Measurements from ENCODE around the gene B3GLCT.

Gene B3GLCT

DNA sequence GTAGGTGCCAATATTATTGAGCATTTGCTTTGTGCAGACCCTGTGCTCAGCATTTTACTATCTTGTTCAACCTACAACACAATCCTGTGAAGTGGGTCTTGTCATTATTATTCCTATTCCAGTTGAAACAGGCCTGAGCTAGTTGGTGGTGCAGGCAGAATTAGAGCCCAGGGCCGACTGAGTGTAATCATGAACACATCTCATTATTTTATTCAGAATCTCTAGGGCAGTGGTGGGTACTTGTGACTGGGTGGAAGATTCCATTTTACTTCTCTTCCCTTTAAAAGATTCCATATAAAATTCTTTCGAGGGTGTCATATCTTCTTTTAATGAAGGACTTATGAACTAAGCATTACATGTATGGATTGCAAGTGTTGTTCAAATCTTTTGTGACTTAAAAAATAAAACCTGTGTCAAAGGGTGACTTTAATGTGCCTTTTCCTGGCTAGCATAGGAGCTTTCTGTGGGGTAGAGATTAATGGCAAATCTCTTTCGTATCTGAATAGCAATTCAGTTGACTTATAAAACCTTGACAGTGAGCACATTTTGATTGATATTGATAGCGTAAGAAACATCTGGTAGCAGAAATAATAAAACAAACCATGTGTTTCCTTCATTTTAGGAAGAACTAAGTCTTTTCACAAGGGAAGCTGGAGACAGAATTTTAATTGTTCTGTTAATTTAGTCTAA lies 20.3 kb downstream of the B3GLCT start:
- H3K9me3 ChIP-seq (ENCODE audit: control insufficient read depth in 2 of 2, low read length in 2 of 2) = no peaks in the 10 kb centered on the region
- no peaks in the 10 kb centered on the region for H3K27me3 ChIP-seq (ENCODE audit: control insufficient read depth in 2 of 2, insufficient read depth in 2 of 2, low read length in 2 of 2)

DNA sequence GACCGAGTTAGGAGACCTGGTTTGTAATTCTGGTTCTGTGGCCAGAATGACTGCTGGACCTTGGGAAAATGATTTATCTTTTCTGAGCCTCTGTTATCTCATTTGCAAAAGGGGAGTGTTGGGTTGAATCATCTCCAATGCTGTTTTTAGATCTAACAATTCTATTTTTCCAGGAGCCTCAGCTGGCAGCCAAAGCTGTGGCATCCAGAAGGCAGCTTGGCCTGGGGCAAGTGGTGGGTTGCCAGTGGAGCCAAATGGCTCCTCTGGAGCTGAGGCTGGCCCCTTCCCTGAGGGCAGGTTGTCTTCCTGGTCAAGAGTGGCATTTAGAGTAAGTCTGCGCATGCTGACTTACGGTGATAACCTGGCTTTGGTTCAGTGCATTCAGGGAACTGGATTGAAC lies 21.3 kb downstream of the B3GLCT start:
- H3K36me3 ChIP-seq (ENCODE audit: control insufficient read depth in 2 of 2, insufficient read depth in 2 of 2, low read length in 2 of 2) = no peaks in the 10 kb centered on the region
- H3K4me1 ChIP-seq (ENCODE audit: control insufficient read depth in 2 of 2, insufficient read depth in 2 of 2, low read length in 2 of 2) = no peaks in the 10 kb centered on the region

More for the DNA sequence above, 20.3 kb downstream of the B3GLCT start:
- H3K9ac ChIP-seq (ENCODE audit: low read depth in 1 of 2, low read length in 2 of 2) = no peak overlapping the region
- H3K27ac ChIP-seq (ENCODE audit: low read depth in 2 of 2, low read length in 2 of 2) = no peak overlapping the region
- no peaks in the 10 kb centered on the region for H3K36me3 ChIP-seq (ENCODE audit: control insufficient read depth in 2 of 2, insufficient read depth in 2 of 2, low read length in 2 of 2)
- H3K4me1 ChIP-seq (ENCODE audit: control insufficient read depth in 2 of 2, insufficient read depth in 2 of 2, low read length in 2 of 2) = no peaks in the 10 kb centered on the region
- no peak overlapping the region for H3K4me3 ChIP-seq (ENCODE audit: low read length in 2 of 2)

DNA sequence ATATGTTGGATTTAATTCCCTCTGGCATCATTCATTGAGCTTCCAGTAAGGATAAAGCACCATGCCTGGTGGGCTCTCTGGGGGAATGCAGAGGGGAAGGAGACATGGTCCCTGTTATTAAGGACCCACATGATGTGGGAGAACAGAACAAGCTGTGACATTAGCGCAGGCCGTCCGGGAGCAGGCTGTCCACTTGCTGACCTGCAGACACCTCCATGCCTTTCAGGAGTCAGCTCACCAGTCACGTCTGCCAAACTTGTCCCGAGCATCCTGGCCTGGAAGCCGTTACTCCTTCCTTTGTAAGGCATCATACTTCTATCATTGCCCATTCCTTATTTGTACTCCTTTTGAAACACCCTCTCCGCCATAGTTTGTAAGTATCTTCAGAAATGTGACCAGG lies 23.4 kb downstream of the B3GLCT start:
- H3K9me3 ChIP-seq (ENCODE audit: control insufficient read depth in 2 of 2, low read length in 2 of 2) = no peaks in the 10 kb centered on the region
- no peak overlapping the region for H3K4me3 ChIP-seq (ENCODE audit: low read length in 2 of 2)
- H3K4me1 ChIP-seq (ENCODE audit: control insufficient read depth in 2 of 2, insufficient read depth in 2 of 2, low read length in 2 of 2) = no peaks in the 10 kb centered on the region
- no peaks in the 10 kb centered on the region for H3K27me3 ChIP-seq (ENCODE audit: control insufficient read depth in 2 of 2, insufficient read depth in 2 of 2, low read length in 2 of 2)
- no peak overlapping the region for H3K9ac ChIP-seq (ENCODE audit: low read depth in 1 of 2, low read length in 2 of 2)
- H3K27ac ChIP-seq (ENCODE audit: low read depth in 2 of 2, low read length in 2 of 2) = no peak overlapping the region
- no peaks in the 10 kb centered on the region for H3K36me3 ChIP-seq (ENCODE audit: control insufficient read depth in 2 of 2, insufficient read depth in 2 of 2, low read length in 2 of 2)

More for the DNA sequence above, 21.3 kb downstream of the B3GLCT start:
- H3K9me3 ChIP-seq (ENCODE audit: control insufficient read depth in 2 of 2, low read length in 2 of 2) = no peaks in the 10 kb centered on the region
- H3K27ac ChIP-seq (ENCODE audit: low read depth in 2 of 2, low read length in 2 of 2) = no peak overlapping the region
- H3K27me3 ChIP-seq (ENCODE audit: control insufficient read depth in 2 of 2, insufficient read depth in 2 of 2, low read length in 2 of 2) = no peaks in the 10 kb centered on the region
- no peak overlapping the region for H3K4me3 ChIP-seq (ENCODE audit: low read length in 2 of 2)
- H3K9ac ChIP-seq (ENCODE audit: low read depth in 1 of 2, low read length in 2 of 2) = no peak overlapping the region

DNA sequence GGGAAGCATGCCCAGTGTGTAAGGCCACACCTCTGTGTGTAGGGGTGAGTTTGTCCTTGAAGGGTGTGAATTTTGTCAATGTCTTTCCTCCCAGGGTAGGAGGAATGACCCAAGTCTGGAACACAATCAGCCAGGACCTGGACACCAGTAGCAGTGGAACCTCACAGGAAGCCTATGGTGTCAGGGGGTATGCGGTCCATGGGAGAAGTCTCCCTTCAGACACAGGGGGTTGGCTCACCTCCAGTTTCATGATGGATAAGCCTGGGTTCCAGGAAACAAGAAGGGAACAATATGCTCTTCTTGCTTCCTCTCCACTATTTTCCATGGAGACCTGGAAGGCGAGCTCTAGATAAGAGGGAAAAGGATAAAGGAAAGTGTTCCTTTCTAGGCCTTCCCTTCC lies 23.9 kb downstream of the B3GLCT start:
- no peaks in the 10 kb centered on the region for H3K27me3 ChIP-seq (ENCODE audit: control insufficient read depth in 2 of 2, insufficient read depth in 2 of 2, low read length in 2 of 2)
- no peak overlapping the region for H3K27ac ChIP-seq (ENCODE audit: low read depth in 2 of 2, low read length in 2 of 2)
- no peaks in the 10 kb centered on the region for H3K36me3 ChIP-seq (ENCODE audit: control insufficient read depth in 2 of 2, insufficient read depth in 2 of 2, low read length in 2 of 2)
- no peak overlapping the region for H3K9ac ChIP-seq (ENCODE audit: low read depth in 1 of 2, low read length in 2 of 2)
- no peaks in the 10 kb centered on the region for H3K4me1 ChIP-seq (ENCODE audit: control insufficient read depth in 2 of 2, insufficient read depth in 2 of 2, low read length in 2 of 2)
- H3K9me3 ChIP-seq (ENCODE audit: control insufficient read depth in 2 of 2, low read length in 2 of 2) = no peaks in the 10 kb centered on the region
- H3K4me3 ChIP-seq (ENCODE audit: low read length in 2 of 2) = no peak overlapping the region

DNA sequence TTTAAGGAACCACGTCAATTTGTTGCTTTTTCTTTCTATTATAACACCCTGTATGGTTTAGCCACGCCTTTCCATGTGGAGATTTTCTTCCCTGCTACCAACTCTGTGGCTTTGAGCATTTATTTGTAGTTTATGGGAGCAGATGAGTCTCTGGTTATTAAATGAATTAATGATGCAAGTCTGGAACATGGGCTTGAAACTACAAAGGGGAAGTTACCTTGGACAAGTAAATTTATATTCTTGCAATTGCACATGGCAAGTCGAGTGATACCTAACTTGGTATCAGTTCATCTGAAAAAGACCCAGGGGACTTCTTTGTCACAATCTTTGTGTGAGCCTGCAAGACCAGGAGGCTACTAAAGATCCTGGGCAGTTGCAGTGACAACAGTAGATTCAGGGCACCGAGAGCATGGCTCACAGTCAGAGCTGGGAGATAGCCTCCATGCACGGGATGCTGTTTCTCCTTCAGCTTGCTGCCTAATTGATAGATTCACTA lies 24.4 kb downstream of the B3GLCT start:
- Histone ChIP-seq H3K4me3 (ENCODE audit: low read length in 2 of 2) (no peak overlapping the region), H3K36me3 (ENCODE audit: control insufficient read depth in 2 of 2, insufficient read depth in 2 of 2, low read length in 2 of 2) (no peaks in the 10 kb centered on the region), H3K4me1 (ENCODE audit: control insufficient read depth in 2 of 2, insufficient read depth in 2 of 2, low read length in 2 of 2) (no peaks in the 10 kb centered on the region), H3K27ac (ENCODE audit: low read depth in 2 of 2, low read length in 2 of 2) (no peak overlapping the region), H3K9me3 (ENCODE audit: control insufficient read depth in 2 of 2, low read length in 2 of 2) (no peaks in the 10 kb centered on the region), H3K9ac (ENCODE audit: low read depth in 1 of 2, low read length in 2 of 2) (no peak overlapping the region), H3K27me3 (ENCODE audit: control insufficient read depth in 2 of 2, insufficient read depth in 2 of 2, low read length in 2 of 2) (no peaks in the 10 kb centered on the region)

DNA sequence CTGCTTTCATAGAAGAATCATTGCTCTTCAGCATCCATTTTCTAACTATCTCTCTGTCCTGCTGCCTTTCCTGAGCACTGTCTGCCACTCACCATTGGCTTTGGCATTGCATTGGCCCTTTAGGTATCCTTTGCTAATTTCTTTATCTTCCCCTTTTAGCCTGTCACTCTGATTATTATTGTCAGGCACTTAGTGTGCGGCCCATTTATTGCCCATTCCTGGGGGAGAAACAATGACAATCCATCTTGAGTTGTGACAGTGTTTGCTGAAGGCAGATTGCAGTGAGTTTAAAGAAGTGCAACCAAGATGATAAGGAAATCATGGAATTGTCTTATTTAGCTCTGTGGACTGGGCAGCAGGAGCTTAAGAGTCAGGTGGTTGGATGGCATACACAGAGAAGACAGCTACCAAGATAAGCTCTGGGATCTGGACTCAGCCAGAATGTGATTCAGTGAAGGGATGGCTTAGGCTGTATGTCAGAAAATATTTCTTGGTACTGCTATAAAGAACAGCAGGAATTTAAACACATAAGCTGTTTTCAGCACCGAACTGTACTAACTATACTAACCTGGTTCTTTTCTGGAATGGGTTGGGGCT lies 25.3 kb downstream of the B3GLCT start:
- Histone ChIP-seq H3K27me3 (ENCODE audit: control insufficient read depth in 2 of 2, insufficient read depth in 2 of 2, low read length in 2 of 2) (no peaks in the 10 kb centered on the region), H3K4me3 (ENCODE audit: low read length in 2 of 2) (no peak overlapping the region), H3K9ac (ENCODE audit: low read depth in 1 of 2, low read length in 2 of 2) (no peak overlapping the region), H3K36me3 (ENCODE audit: control insufficient read depth in 2 of 2, insufficient read depth in 2 of 2, low read length in 2 of 2) (no peaks in the 10 kb centered on the region), H3K27ac (ENCODE audit: low read depth in 2 of 2, low read length in 2 of 2) (no peak overlapping the region), H3K9me3 (ENCODE audit: control insufficient read depth in 2 of 2, low read length in 2 of 2) (no peaks in the 10 kb centered on the region), H3K4me1 (ENCODE audit: control insufficient read depth in 2 of 2, insufficient read depth in 2 of 2, low read length in 2 of 2) (no peaks in the 10 kb centered on the region)

DNA sequence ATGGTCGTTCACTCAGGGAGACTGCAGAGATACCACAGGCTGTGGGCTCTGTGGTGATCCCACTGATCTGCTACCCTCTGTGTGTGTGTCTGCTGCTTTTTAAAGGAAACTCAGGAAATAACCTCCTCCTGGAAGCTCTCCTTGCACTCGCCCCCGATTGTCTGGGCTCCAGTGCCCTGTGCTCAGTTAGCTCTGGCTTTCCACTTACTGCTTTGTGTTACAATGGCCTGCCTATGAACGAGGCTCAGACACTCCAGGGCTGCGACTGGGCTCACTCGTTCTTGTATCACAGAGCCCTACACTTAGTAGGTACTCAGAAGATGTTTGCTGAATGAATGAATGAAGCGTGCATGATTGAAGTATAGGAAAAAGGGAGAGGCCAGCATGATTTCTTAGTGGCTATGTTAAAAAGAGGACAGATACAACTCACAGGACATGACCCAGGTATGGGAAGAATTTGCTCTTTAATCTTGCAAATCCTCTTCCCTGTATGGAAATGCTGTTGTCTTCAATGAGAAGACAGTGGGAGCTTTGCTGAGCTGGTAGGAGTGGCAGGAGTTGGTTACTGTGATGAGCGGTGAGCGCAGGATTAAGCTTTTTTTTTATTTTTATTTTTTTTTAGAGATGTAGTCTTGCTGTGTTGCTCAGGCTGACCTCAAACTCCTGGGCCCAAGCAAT lies 26.4 kb downstream of the B3GLCT start:
- Histone ChIP-seq H3K4me3 (ENCODE audit: low read length in 2 of 2) (no peak overlapping the region), H3K27me3 (ENCODE audit: control insufficient read depth in 2 of 2, insufficient read depth in 2 of 2, low read length in 2 of 2) (no peaks in the 10 kb centered on the region), H3K27ac (ENCODE audit: low read depth in 2 of 2, low read length in 2 of 2) (no peak overlapping the region), H3K4me1 (ENCODE audit: control insufficient read depth in 2 of 2, insufficient read depth in 2 of 2, low read length in 2 of 2) (no peaks in the 10 kb centered on the region), H3K9me3 (ENCODE audit: control insufficient read depth in 2 of 2, low read length in 2 of 2) (no peaks in the 10 kb centered on the region), H3K9ac (ENCODE audit: low read depth in 1 of 2, low read length in 2 of 2) (no peak overlapping the region), H3K36me3 (ENCODE audit: control insufficient read depth in 2 of 2, insufficient read depth in 2 of 2, low read length in 2 of 2) (no peaks in the 10 kb centered on the region)

DNA sequence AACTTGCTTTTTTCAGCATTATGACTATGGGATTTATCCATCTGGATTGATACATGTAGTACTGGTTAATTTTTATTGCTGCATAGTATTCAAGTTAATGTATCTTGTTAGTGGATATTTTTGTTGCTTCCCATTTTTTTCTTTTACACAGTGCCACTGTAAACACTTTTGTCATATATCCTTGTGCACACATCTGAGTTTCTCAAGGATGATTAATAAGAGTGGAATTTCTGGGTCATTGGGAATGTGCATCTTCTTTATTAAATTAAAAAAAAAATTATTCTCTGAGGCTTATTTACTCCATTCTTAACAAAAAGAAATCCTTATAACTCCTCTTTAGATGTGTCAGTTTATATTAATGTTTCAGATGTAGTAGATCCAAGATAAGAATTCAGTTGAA lies 27.3 kb downstream of the B3GLCT start:
- Histone ChIP-seq H3K4me3 (ENCODE audit: low read length in 2 of 2) (no peak overlapping the region), H3K36me3 (ENCODE audit: control insufficient read depth in 2 of 2, insufficient read depth in 2 of 2, low read length in 2 of 2) (no peaks in the 10 kb centered on the region), H3K27me3 (ENCODE audit: control insufficient read depth in 2 of 2, insufficient read depth in 2 of 2, low read length in 2 of 2) (no peaks in the 10 kb centered on the region), H3K9ac (ENCODE audit: low read depth in 1 of 2, low read length in 2 of 2) (no peak overlapping the region), H3K9me3 (ENCODE audit: control insufficient read depth in 2 of 2, low read length in 2 of 2) (no peaks in the 10 kb centered on the region), H3K27ac (ENCODE audit: low read depth in 2 of 2, low read length in 2 of 2) (no peak overlapping the region), H3K4me1 (ENCODE audit: control insufficient read depth in 2 of 2, insufficient read depth in 2 of 2, low read length in 2 of 2) (no peaks in the 10 kb centered on the region)

DNA sequence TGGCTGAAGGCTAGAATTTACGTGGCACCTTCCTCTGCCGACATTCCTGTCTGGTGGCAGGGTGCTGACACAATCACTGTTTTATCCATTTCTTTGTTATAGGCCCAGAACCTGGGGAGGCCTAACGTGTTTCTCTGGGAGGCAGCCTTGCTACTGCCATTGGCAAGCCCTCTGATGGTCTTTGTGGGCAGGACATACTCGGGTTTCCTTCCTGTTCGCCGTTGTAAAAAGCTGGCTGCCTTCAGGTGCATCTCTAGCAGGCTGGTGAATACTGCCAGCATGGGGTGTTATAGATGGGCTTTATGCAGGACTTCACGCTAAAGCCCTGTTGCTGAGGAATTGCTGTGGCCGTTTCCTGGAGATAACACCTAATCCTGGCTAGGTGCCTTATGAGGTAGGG lies 28.1 kb downstream of the B3GLCT start:
- Histone ChIP-seq H3K4me1 (ENCODE audit: control insufficient read depth in 2 of 2, insufficient read depth in 2 of 2, low read length in 2 of 2) (no peaks in the 10 kb centered on the region), H3K36me3 (ENCODE audit: control insufficient read depth in 2 of 2, insufficient read depth in 2 of 2, low read length in 2 of 2) (no peaks in the 10 kb centered on the region), H3K9me3 (ENCODE audit: control insufficient read depth in 2 of 2, low read length in 2 of 2) (no peaks in the 10 kb centered on the region), H3K27ac (ENCODE audit: low read depth in 2 of 2, low read length in 2 of 2) (no peak overlapping the region), H3K9ac (ENCODE audit: low read depth in 1 of 2, low read length in 2 of 2) (no peak overlapping the region), H3K27me3 (ENCODE audit: control insufficient read depth in 2 of 2, insufficient read depth in 2 of 2, low read length in 2 of 2) (no peaks in the 10 kb centered on the region), H3K4me3 (ENCODE audit: low read length in 2 of 2) (no peak overlapping the region)

DNA sequence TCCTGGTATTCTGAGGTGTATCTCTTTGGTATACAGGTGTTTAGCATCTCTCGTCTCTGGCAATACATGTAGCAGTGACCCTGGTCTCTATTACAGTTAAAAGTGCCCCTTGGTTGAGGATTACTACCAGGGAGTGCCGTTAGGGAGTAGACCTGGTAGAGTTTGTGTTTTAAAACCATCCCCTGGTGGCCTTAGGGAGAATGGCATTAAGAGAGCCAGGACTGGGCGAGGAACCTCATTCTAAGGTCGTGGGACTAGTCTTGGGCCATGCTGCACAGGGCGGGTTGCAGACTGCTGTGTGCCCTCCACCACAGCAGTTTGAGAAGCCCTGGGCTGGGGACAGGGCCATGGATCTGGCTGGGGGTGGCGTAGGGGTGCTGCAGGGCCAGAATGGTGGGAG lies 35.0 kb downstream of the B3GLCT start:
- Histone ChIP-seq H3K9ac (ENCODE audit: low read depth in 1 of 2, low read length in 2 of 2) (no peak overlapping the region), H3K4me1 (ENCODE audit: control insufficient read depth in 2 of 2, insufficient read depth in 2 of 2, low read length in 2 of 2) (no peaks in the 10 kb centered on the region), H3K36me3 (ENCODE audit: control insufficient read depth in 2 of 2, insufficient read depth in 2 of 2, low read length in 2 of 2) (no peaks in the 10 kb centered on the region), H3K27me3 (ENCODE audit: control insufficient read depth in 2 of 2, insufficient read depth in 2 of 2, low read length in 2 of 2) (no peaks in the 10 kb centered on the region), H3K4me3 (ENCODE audit: low read length in 2 of 2) (no peak overlapping the region), H3K9me3 (ENCODE audit: control insufficient read depth in 2 of 2, low read length in 2 of 2) (no peaks in the 10 kb centered on the region), H3K27ac (ENCODE audit: low read depth in 2 of 2, low read length in 2 of 2) (no peak overlapping the region)

Data from mucosa of rectum (tissue), 2 donors.